Cardiac septum (tissue), 1 donor: ENCODE measurements around the gene PRPF38A. TPM values are rescaled to one million over a fixed set of nuclear protein-coding genes. Genes with fewer than 3 reads are reported as not detected.
"Not testable (repeated sequence)": the region's sequence is repeated elsewhere in the genome, so short reads cannot be mapped to it uniquely, and the experiment has no call there.

ENCODE experiments used
- DNase-seq: peaks from one replicate; pipeline ENCODE4 v3.0.0-alpha.2; 2020; ENCODE audit warnings: low spot score
- intact Hi-C: fragments of 100-400 bp; cut with DNase I; formaldehyde crosslinking; loops from one replicate; pipeline ENCODE4 v1.14.0; 2022
- long read RNA-seq: library from polyadenylated mRNA; unstranded; transcript quantifications from one replicate; pipeline ENCODE4 v2.0.0, GENCODE V29; 2021
- total RNA-seq: library from RNA; stranded (reverse); fragmentation: NEBNext Ultra II Directional; extraction: Animal tissue kit (Norgen Biotek cat#: 25700); gene quantifications from one replicate; pipeline ENCODE4 v1.2.1, GENCODE V29; 2021
- donor health status: DM: no; HTN: no; CAD: no.

Gene PRPF38A
- total RNA-seq: 20.9 TPM
- long read RNA-seq, full-length matches to known transcripts: 14 of 27 reads
- long read RNA-seq, partial matches to known transcripts: 9 of 27 reads
- long read RNA-seq, other reads (novel, unspliced or antisense): 4 of 27 reads

GRCh38 chr1:52404116-52404974 is at the start of gene PRPF38A, which contains the start of gene ORC1:
Gene PRPF38A (plus strand): TSS chr1:52404602. CDS start chr1:52404750, 148 bp downstream.
Gene ORC1 (minus strand): TSS chr1:52404423. CDS start chr1:52402223, 2,200 bp downstream.
- peak; percentile 97 for DNase-seq
- intact Hi-C loops: loop anchor here (2.0 to 10.0 kb wide), 4 partner anchors 38 to 280 kb away; partner anchors contain the start of genes CC2D1B and GPX7

GRCh38 chr1:52355436-52355835 is 49.0 kb upstream of the PRPF38A start:
- DNase-seq: no peak
- intact Hi-C loops: no loop called here

GRCh38 chr1:52355847-52356505 is 48.4 kb upstream of the PRPF38A start:
- intact Hi-C loops: no loop called here
- DNase-seq: no peak

GRCh38 chr1:52356818-52357355 is 47.5 kb upstream of the PRPF38A start:
- no peak for DNase-seq

GRCh38 chr1:52357397-52357796 is 47.0 kb upstream of the PRPF38A start:
- intact Hi-C loops: no loop called here
- no peak for DNase-seq

More at GRCh38 chr1:52356818-52357355, 47.5 kb upstream of the PRPF38A start:
- intact Hi-C loops: no loop called here

GRCh38 chr1:52358851-52359497 is 45.4 kb upstream of the PRPF38A start:
- no peak for DNase-seq

GRCh38 chr1:52359676-52360594 is 44.5 kb upstream of the PRPF38A start:
- intact Hi-C loops: no loop called here
- no peak for DNase-seq

More at GRCh38 chr1:52358851-52359497, 45.4 kb upstream of the PRPF38A start:
- intact Hi-C loops: no loop called here

- no peak for DNase-seq
- intact Hi-C loops: no loop called here
These were observed 43.8 kb upstream of the PRPF38A start for GRCh38 chr1:52360595-52360968.

GRCh38 chr1:52364235-52364839 is 40.1 kb upstream of the PRPF38A start:
- intact Hi-C loops: loop anchor here (2.0 kb wide), 1 partner anchor 222 kb away; the partner anchor contains the start of gene ZFYVE9
- no peak for DNase-seq

- no peak for DNase-seq
- intact Hi-C loops: loop anchor here (2.0 to 5.0 kb wide), 2 partner anchors 222 to 332 kb away; partner anchors contain the start of genes COA7 and ZFYVE9
These were observed 39.2 kb upstream of the PRPF38A start for GRCh38 chr1:52365071-52365745.

- intact Hi-C loops: loop anchor here (2.0 to 5.0 kb wide), 3 partner anchors 39 to 331 kb away; partner anchors contain the start of genes COA7, ORC1, PRPF38A and ZFYVE9
These were observed 38.5 kb upstream of the PRPF38A start, which contains the start of gene CC2D1B for GRCh38 chr1:52365746-52366516. Gene CC2D1B (minus strand): TSS chr1:52366205. CDS start chr1:52364620, 1,585 bp downstream.

GRCh38 chr1:52366517-52366827 is 37.9 kb upstream of the PRPF38A start:
- intact Hi-C loops: loop anchor here (2.0 to 5.0 kb wide), 2 partner anchors 38 to 331 kb away; partner anchors contain the start of genes COA7, ORC1 and PRPF38A

More at GRCh38 chr1:52365746-52366516, 38.5 kb upstream of the PRPF38A start, which contains the start of gene CC2D1B:
- DNase-seq: peak; percentile 99

GRCh38 chr1:52367272-52367671 is 37.1 kb upstream of the PRPF38A start:
- intact Hi-C loops: loop anchor here (2.0 to 5.0 kb wide), 2 partner anchors 38 to 330 kb away; partner anchors contain the start of genes COA7, ORC1 and PRPF38A
- DNase-seq: no peak

More at GRCh38 chr1:52366517-52366827, 37.9 kb upstream of the PRPF38A start:
- DNase-seq: no peak

GRCh38 chr1:52368383-52369172 is 35.8 kb upstream of the PRPF38A start:
- no peak for DNase-seq
- intact Hi-C loops: loop anchor here (5.0 kb wide), 1 partner anchor 329 kb away; the partner anchor contains the start of gene COA7

- not testable (repeated sequence) for DNase-seq
- intact Hi-C loops: loop anchor here (5.0 kb wide), 1 partner anchor 327 kb away; the partner anchor contains the start of gene COA7
These were observed 34.6 kb upstream of the PRPF38A start for GRCh38 chr1:52369851-52370250.
